Skeletal muscle satellite cell (primary cell): ENCODE measurements around the gene EPHA6.

Experiments
- H3K27me3 ChIP-seq: 2 replicates; pipeline ENCODE4 v1.7.0; 2013; ENCODE audit warnings: low read length; ENCODE audit not compliant: control insufficient read depth, insufficient read depth
- H3K36me3 ChIP-seq: 2 replicates; pipeline ENCODE4 v1.7.0; 2013; ENCODE audit warnings: mild to moderate bottlenecking, control low read depth, low read length; ENCODE audit not compliant: insufficient read depth
- H3K4me1 ChIP-seq: 2 replicates; pipeline ENCODE4 v1.7.0; 2013; ENCODE audit warnings: low read length; ENCODE audit not compliant: control insufficient read depth, insufficient read depth
- H3K4me2 ChIP-seq: 2 replicates; pipeline ENCODE4 v1.7.0; 2013; ENCODE audit warnings: mild to moderate bottlenecking, low read length
- H3K4me3 ChIP-seq: 2 replicates; pipeline ENCODE4 v1.7.0; 2013; ENCODE audit warnings: low read length
- H3K9ac ChIP-seq: 2 replicates; pipeline ENCODE4 v1.7.0; 2013; ENCODE audit warnings: mild to moderate bottlenecking, low read depth, low read length, moderate library complexity
- H3K9me3 ChIP-seq: replicated peaks from 2 replicates; pipeline ENCODE4 v1.7.0; 2013; ENCODE audit warnings: mild to moderate bottlenecking, control low read depth, low read length

Gene EPHA6

GRCh38 chr3:97037294-97037943 is 223.0 kb downstream of the EPHA6 start:
- Histone ChIP-seq H3K4me3 (no peak overlapping the region), H3K4me2 (no peak overlapping the region), H3K36me3 (no peaks in the 10 kb centered on the region), H3K9ac (no peak overlapping the region), H3K4me1 (no peaks in the 10 kb centered on the region), H3K27me3 (no peaks in the 10 kb centered on the region), H3K9me3 (no peaks in the 10 kb centered on the region)

- Histone ChIP-seq H3K27me3 (no peaks in the 10 kb centered on the region), H3K4me2 (no peak overlapping the region), H3K9me3 (no peaks in the 10 kb centered on the region), H3K36me3 (no peaks in the 10 kb centered on the region), H3K4me3 (no peak overlapping the region), H3K4me1 (no peaks in the 10 kb centered on the region), H3K9ac (no peak overlapping the region)
These were observed 229.0 kb downstream of the EPHA6 start for GRCh38 chr3:97043411-97043810.

- no peak overlapping the region for H3K4me2 ChIP-seq
These were observed 243.0 kb downstream of the EPHA6 start for GRCh38 chr3:97057365-97057764.

GRCh38 chr3:97059168-97059567 is 244.8 kb downstream of the EPHA6 start:
- H3K36me3 ChIP-seq: no peaks in the 10 kb centered on the region
- H3K4me3 ChIP-seq: no peak overlapping the region
- H3K4me2 ChIP-seq: no peak overlapping the region
- no peak overlapping the region for H3K9ac ChIP-seq
- peaks cover 3% of the 10 kb centered on the region for H3K9me3 ChIP-seq
- no peaks in the 10 kb centered on the region for H3K27me3 ChIP-seq
- H3K4me1 ChIP-seq: no peaks in the 10 kb centered on the region

More at GRCh38 chr3:97057365-97057764, 243.0 kb downstream of the EPHA6 start:
- no peaks in the 10 kb centered on the region for H3K4me1 ChIP-seq
- H3K36me3 ChIP-seq: no peaks in the 10 kb centered on the region
- peaks cover 3% of the 10 kb centered on the region for H3K9me3 ChIP-seq
- H3K4me3 ChIP-seq: no peak overlapping the region
- H3K27me3 ChIP-seq: no peaks in the 10 kb centered on the region
- no peak overlapping the region for H3K9ac ChIP-seq

GRCh38 chr3:97066531-97066930 is 252.1 kb downstream of the EPHA6 start:
- Histone ChIP-seq H3K4me2 (no peak overlapping the region), H3K4me3 (no peak overlapping the region), H3K4me1 (no peaks in the 10 kb centered on the region), H3K27me3 (no peaks in the 10 kb centered on the region), H3K36me3 (no peaks in the 10 kb centered on the region), H3K9ac (no peak overlapping the region), H3K9me3 (peaks cover 5% of the 10 kb centered on the region)

- H3K27me3 ChIP-seq: no peaks in the 10 kb centered on the region
- H3K4me3 ChIP-seq: no peak overlapping the region
- peaks cover 5% of the 10 kb centered on the region for H3K9me3 ChIP-seq
- H3K36me3 ChIP-seq: no peaks in the 10 kb centered on the region
- no peaks in the 10 kb centered on the region for H3K4me1 ChIP-seq
- no peak overlapping the region for H3K4me2 ChIP-seq
- no peak overlapping the region for H3K9ac ChIP-seq
These were observed 255.9 kb downstream of the EPHA6 start for GRCh38 chr3:97070302-97070701.

GRCh38 chr3:97074546-97074945 is 260.2 kb downstream of the EPHA6 start:
- Histone ChIP-seq H3K9ac (no peak overlapping the region), H3K4me3 (no peak overlapping the region), H3K27me3 (no peaks in the 10 kb centered on the region), H3K4me1 (no peaks in the 10 kb centered on the region), H3K36me3 (no peaks in the 10 kb centered on the region), H3K4me2 (no peak overlapping the region), H3K9me3 (no peaks in the 10 kb centered on the region)

GRCh38 chr3:97076673-97077072 is 262.3 kb downstream of the EPHA6 start:
- Histone ChIP-seq H3K4me1 (no peaks in the 10 kb centered on the region), H3K4me3 (no peak overlapping the region), H3K4me2 (no peak overlapping the region), H3K36me3 (no peaks in the 10 kb centered on the region), H3K27me3 (no peaks in the 10 kb centered on the region), H3K9ac (no peak overlapping the region), H3K9me3 (peaks cover 4% of the 10 kb centered on the region)

- Histone ChIP-seq H3K4me2 (no peak overlapping the region), H3K9me3 (no peaks in the 10 kb centered on the region), H3K4me1 (no peaks in the 10 kb centered on the region), H3K27me3 (no peaks in the 10 kb centered on the region), H3K36me3 (no peaks in the 10 kb centered on the region), H3K9ac (no peak overlapping the region), H3K4me3 (no peak overlapping the region)
These were observed 275.2 kb downstream of the EPHA6 start for GRCh38 chr3:97089621-97090020.

GRCh38 chr3:97102641-97103040 is 288.2 kb downstream of the EPHA6 start:
- H3K9ac ChIP-seq: no peak overlapping the region
- H3K4me3 ChIP-seq: no peak overlapping the region
- H3K4me1 ChIP-seq: no peaks in the 10 kb centered on the region
- H3K27me3 ChIP-seq: no peaks in the 10 kb centered on the region
- no peaks in the 10 kb centered on the region for H3K36me3 ChIP-seq
- peaks cover 2% of the 10 kb centered on the region for H3K9me3 ChIP-seq
- no peak overlapping the region for H3K4me2 ChIP-seq

GRCh38 chr3:97105989-97106651 is 291.7 kb downstream of the EPHA6 start:
- no peaks in the 10 kb centered on the region for H3K4me1 ChIP-seq
- H3K36me3 ChIP-seq: no peaks in the 10 kb centered on the region
- H3K9ac ChIP-seq: no peak overlapping the region
- H3K27me3 ChIP-seq: no peaks in the 10 kb centered on the region
- peaks cover 2% of the 10 kb centered on the region for H3K9me3 ChIP-seq
- no peak overlapping the region for H3K4me2 ChIP-seq
- H3K4me3 ChIP-seq: no peak overlapping the region

- H3K4me3 ChIP-seq: no peak overlapping the region
- no peak overlapping the region for H3K4me2 ChIP-seq
- H3K9ac ChIP-seq: no peak overlapping the region
- no peaks in the 10 kb centered on the region for H3K36me3 ChIP-seq
- H3K9me3 ChIP-seq: peaks cover 2% of the 10 kb centered on the region
- H3K27me3 ChIP-seq: no peaks in the 10 kb centered on the region
- no peaks in the 10 kb centered on the region for H3K4me1 ChIP-seq
These were observed 292.2 kb downstream of the EPHA6 start for GRCh38 chr3:97106652-97106989.
